ENCODE measurements around the gene HSD11B1. TPM values are rescaled to one million over a fixed set of nuclear protein-coding genes. Genes with fewer than 3 reads are reported as not detected.
A peak's percentile ranks its signal among the peaks of the same experiment; 100 is the strongest.

HSD11B1 gene
- total and polyA plus RNA-seq, 3 donors from 2014 or later, result 17.6 to 19.5 (median 18.0) TPM

GRCh38 chr1:209766051-209766450 is 61.4 kb downstream of the HSD11B1 start:
- WGBS, 2 donors, result 84 to 90% methylated on average over 2 of the region's 2 CpGs
- no peaks in the 10 kb centered on the region for H3K36me3 ChIP-seq (ENCODE audit: low read depth, missing control alignments)
- intact Hi-C loops (cut with DNase I; ENCODE audit: low total_unique reads), result no loop called here
- H3K27me3 ChIP-seq, result no peaks in the 10 kb centered on the region
- H3K27ac ChIP-seq, result no peak overlapping the region
- H3K9me3 ChIP-seq, result no peaks in the 10 kb centered on the region
- no peak overlapping the region for H3K4me3 ChIP-seq
- DNase-seq, result no peak
- no peak for TF ChIP-seq POLR2A (IDR thresholded peaks at IDR 0.05)
- TF ChIP-seq, protein P1, sequence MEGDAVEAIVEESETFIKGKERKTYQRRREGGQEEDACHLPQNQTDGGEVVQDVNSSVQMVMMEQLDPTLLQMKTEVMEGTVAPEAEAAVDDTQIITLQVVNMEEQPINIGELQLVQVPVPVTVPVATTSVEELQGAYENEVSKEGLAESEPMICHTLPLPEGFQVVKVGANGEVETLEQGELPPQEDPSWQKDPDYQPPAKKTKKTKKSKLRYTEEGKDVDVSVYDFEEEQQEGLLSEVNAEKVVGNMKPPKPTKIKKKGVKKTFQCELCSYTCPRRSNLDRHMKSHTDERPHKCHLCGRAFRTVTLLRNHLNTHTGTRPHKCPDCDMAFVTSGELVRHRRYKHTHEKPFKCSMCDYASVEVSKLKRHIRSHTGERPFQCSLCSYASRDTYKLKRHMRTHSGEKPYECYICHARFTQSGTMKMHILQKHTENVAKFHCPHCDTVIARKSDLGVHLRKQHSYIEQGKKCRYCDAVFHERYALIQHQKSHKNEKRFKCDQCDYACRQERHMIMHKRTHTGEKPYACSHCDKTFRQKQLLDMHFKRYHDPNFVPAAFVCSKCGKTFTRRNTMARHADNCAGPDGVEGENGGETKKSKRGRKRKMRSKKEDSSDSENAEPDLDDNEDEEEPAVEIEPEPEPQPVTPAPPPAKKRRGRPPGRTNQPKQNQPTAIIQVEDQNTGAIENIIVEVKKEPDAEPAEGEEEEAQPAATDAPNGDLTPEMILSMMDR (IDR thresholded peaks at IDR 0.05), result no peak
- peaks cover 17% of the 10 kb centered on the region for H3K4me1 ChIP-seq

DNA sequence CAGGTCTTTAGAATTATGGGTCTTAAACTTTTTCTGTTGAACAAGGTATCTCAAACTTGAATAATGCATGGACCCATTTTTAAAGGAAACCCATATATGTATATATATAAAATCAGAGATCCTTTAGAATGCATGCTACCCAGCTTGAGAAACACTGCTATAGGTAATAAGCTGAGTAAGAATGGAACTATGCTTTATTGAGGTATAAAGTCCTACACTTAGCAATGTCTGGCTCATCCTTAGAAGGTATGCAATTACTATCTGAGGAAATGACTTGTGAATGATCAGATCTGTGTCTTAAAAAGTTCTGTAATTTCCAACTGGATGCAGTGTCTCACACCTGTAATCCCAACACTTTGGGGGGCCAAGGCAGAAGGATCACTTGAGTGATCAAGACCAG is 62.5 kb downstream of the HSD11B1 start:
- no peaks in the 10 kb centered on the region for H3K9me3 ChIP-seq
- no peak overlapping the region for H3K27ac ChIP-seq
- no peak for DNase-seq
- no peaks in the 10 kb centered on the region for H3K27me3 ChIP-seq
- H3K36me3 ChIP-seq (ENCODE audit: low read depth, missing control alignments), result no peaks in the 10 kb centered on the region
- intact Hi-C loops (cut with DNase I; ENCODE audit: low total_unique reads), result no loop called here
- H3K4me1 ChIP-seq, result peaks cover 17% of the 10 kb centered on the region
- TF ChIP-seq, protein P1 (IDR thresholded peaks at IDR 0.05), result no peak
- TF ChIP-seq POLR2A (IDR thresholded peaks at IDR 0.05), result no peak
- H3K4me3 ChIP-seq, result no peak overlapping the region

- intact Hi-C loops (cut with DNase I; ENCODE audit: low total_unique reads), result no loop called here
- no peaks in the 10 kb centered on the region for H3K27me3 ChIP-seq
- peaks cover 17% of the 10 kb centered on the region for H3K4me1 ChIP-seq
- no peaks in the 10 kb centered on the region for H3K9me3 ChIP-seq
- no peaks in the 10 kb centered on the region for H3K36me3 ChIP-seq (ENCODE audit: low read depth, missing control alignments)
- H3K4me3 ChIP-seq, result no peak overlapping the region
- DNase-seq, result no peak
- no peak overlapping the region for H3K27ac ChIP-seq
- no peak for TF ChIP-seq POLR2A (IDR thresholded peaks at IDR 0.05)
- TF ChIP-seq, protein P1 (IDR thresholded peaks at IDR 0.05), result no peak
These were observed 63.1 kb downstream of the HSD11B1 start for GRCh38 chr1:209767706-209768105.

DNA sequence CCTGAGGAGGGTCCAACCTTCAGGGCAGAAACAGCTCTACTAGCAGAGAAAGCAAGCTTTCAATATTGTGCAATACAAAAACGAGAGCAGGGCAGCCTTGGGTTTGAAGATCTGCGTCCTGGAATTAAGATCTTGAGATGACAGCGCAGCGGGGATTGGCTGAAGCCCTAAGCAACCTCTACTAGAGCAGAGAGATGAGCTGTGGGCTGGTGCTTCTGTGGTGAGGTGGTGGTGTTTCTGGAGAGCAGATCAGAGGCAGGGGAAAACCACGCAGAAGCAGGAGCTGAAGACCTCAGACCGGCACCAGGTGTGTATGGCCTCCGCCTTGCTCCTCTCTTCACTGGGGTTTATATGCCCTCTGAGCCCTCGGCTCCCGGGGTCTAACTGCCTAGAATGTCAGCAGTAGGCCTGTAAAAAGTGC is 63.7 kb downstream of the HSD11B1 start:
- H3K36me3 ChIP-seq (ENCODE audit: low read depth, missing control alignments), result no peaks in the 10 kb centered on the region
- TF ChIP-seq POLR2A (IDR thresholded peaks at IDR 0.05), result no peak
- TF ChIP-seq, protein P1 (IDR thresholded peaks at IDR 0.05), result no peak
- WGBS, 2 donors, result 89 to 93% methylated on average over 8 to 9 of the region's 9 CpGs
- peaks cover 17% of the 10 kb centered on the region for H3K4me1 ChIP-seq
- no peak for DNase-seq
- H3K27me3 ChIP-seq, result no peaks in the 10 kb centered on the region
- no peak overlapping the region for H3K4me3 ChIP-seq
- H3K9me3 ChIP-seq, result no peaks in the 10 kb centered on the region
- peak overlapping the region in 1 of 2 donors; percentile 23 for H3K27ac ChIP-seq
- intact Hi-C loops (cut with DNase I; ENCODE audit: low total_unique reads), result no loop called here

- no peak for TF ChIP-seq POLR2A (IDR thresholded peaks at IDR 0.05)
- TF ChIP-seq, protein P1 (IDR thresholded peaks at IDR 0.05), result no peak
- no peak overlapping the region for H3K4me3 ChIP-seq
- H3K27me3 ChIP-seq, result no peaks in the 10 kb centered on the region
- intact Hi-C loops (cut with DNase I; ENCODE audit: low total_unique reads), result no loop called here
- no peaks in the 10 kb centered on the region for H3K36me3 ChIP-seq (ENCODE audit: low read depth, missing control alignments)
- peaks cover 17% of the 10 kb centered on the region for H3K4me1 ChIP-seq
- H3K27ac ChIP-seq, result peak overlapping the region; percentile 29 to 54
- DNase-seq, result peak; percentile 44
- H3K9me3 ChIP-seq, result no peaks in the 10 kb centered on the region
- WGBS, 2 donors, result 20 to 31% methylated on average over 13 of the region's 13 CpGs
These were observed 64.7 kb downstream of the HSD11B1 start for GRCh38 chr1:209769171-209769904.

Measured in testis (tissue), 3 donors.